OCI-LY1 (cell line): ENCODE results near the gene VSTM4.

Source experiments
- H2AFZ ChIP-seq: fragments of 200-600 bp; sonication (generic), shearing (Covaris generic); 2 replicates; pipeline ENCODE4 v1.6.0; 2014; ENCODE audit warnings: antibody characterized with exemption, mild to moderate bottlenecking, low read length
- H3F3A ChIP-seq: fragments of 200-600 bp; sonication (generic), shearing (Covaris generic); 2 replicates; pipeline ENCODE4 v1.6.0; 2014; ENCODE audit warnings: mild to moderate bottlenecking, antibody characterized with exemption, low read length, moderate library complexity; ENCODE audit not compliant: insufficient read depth
- H3K27ac ChIP-seq: fragments of 200-600 bp; sonication (generic); 2 replicates; pipeline ENCODE4 v1.5.1; 2014; ENCODE audit warnings: low read length, mixed run types, mild to moderate bottlenecking, low read depth; ENCODE audit not compliant: poor library complexity, severe bottlenecking
- H3K27me3 ChIP-seq: fragments of 200-600 bp; sonication (generic); 2 replicates; pipeline ENCODE4 v1.6.0; 2014; ENCODE audit warnings: antibody characterized with exemption, mild to moderate bottlenecking, low read length, moderate library complexity; ENCODE audit not compliant: insufficient read depth
- H3K36me3 ChIP-seq: fragments of 200-600 bp; sonication (generic); 2 replicates; pipeline ENCODE4 v1.6.1; 2014; ENCODE audit warnings: mild to moderate bottlenecking, antibody characterized with exemption, low read length, moderate library complexity, mixed read lengths; ENCODE audit not compliant: insufficient read depth
- H3K4me1 ChIP-seq: fragments of 200-600 bp; sonication (generic); 2 replicates; pipeline ENCODE4 v1.5.1; 2014; ENCODE audit warnings: mild to moderate bottlenecking, low read length, moderate library complexity; ENCODE audit not compliant: insufficient read depth, severe bottlenecking
- H3K4me2 ChIP-seq: fragments of 200-600 bp; sonication (generic), shearing (Covaris generic); 2 replicates; pipeline ENCODE4 v1.6.1; 2014; ENCODE audit warnings: low read length
- H3K4me3 ChIP-seq: fragments of 200-600 bp; sonication (generic); 2 replicates; pipeline ENCODE4 v1.5.1; 2014; ENCODE audit warnings: low read length, low read depth, mild to moderate bottlenecking, mixed read lengths; ENCODE audit not compliant: poor library complexity, severe bottlenecking
- H3K79me2 ChIP-seq: fragments of 200-600 bp; shearing (Covaris generic); 2 replicates; pipeline ENCODE4 v1.6.1; 2016; ENCODE audit warnings: mixed run types, low read length, mixed read lengths; ENCODE audit not compliant: insufficient read depth
- H3K9ac ChIP-seq: fragments of 200-600 bp; sonication (generic), shearing (Covaris generic); 2 replicates; pipeline ENCODE4 v1.6.1; 2014; ENCODE audit warnings: mild to moderate bottlenecking, low read length, mixed read lengths
- H3K9me2 ChIP-seq: fragments of 200-600 bp; sonication (generic), shearing (Covaris generic); 2 replicates; pipeline ENCODE4 v1.6.1; 2014; ENCODE audit warnings: low read depth, mild to moderate bottlenecking, low read length, mixed read lengths
- H3K9me3 ChIP-seq: fragments of 200-600 bp; shearing (Covaris generic); 2 replicates; pipeline ENCODE4 v1.6.1; 2014; ENCODE audit warnings: low read length, mixed read lengths
- H4K20me1 ChIP-seq: fragments of 200-600 bp; sonication (generic), shearing (Covaris generic); 2 replicates; pipeline ENCODE4 v1.6.0; 2016; ENCODE audit warnings: mild to moderate bottlenecking, low read length; ENCODE audit not compliant: insufficient read depth
- EZH2 ChIP-seq: fragments of 200-600 bp; sonication (generic), shearing (Covaris generic); IDR thresholded peaks from 2 replicates; pipeline ENCODE4 v1.8.0; 2017; ENCODE audit warnings: borderline replicate concordance, mixed run types, mild to moderate bottlenecking, antibody characterized with exemption, low read length, moderate library complexity, mixed read lengths
- TF ChIP-seq, protein P1 (sequence below): fragments of 200-600 bp; sonication (generic), shearing (Covaris generic); IDR thresholded peaks from 2 replicates; pipeline ENCODE4 v1.5.1; 2017; ENCODE audit warnings: mild to moderate bottlenecking, antibody characterized with exemption, low read length, moderate library complexity, mixed read lengths

Gene VSTM4

GRCh38 chr10:49112098-49112497 lies 3.2 kb downstream of the VSTM4 start:
- no peaks in the 10 kb centered on the region for H3K9me2 ChIP-seq
- no peaks in the 10 kb centered on the region for H3K36me3 ChIP-seq
- H3K27ac ChIP-seq: no peak overlapping the region
- no peaks in the 10 kb centered on the region for H3K9me3 ChIP-seq
- no peak overlapping the region for H3K4me3 ChIP-seq
- no peak overlapping the region for H2AFZ ChIP-seq
- no peaks in the 10 kb centered on the region for H3F3A ChIP-seq
- H3K79me2 ChIP-seq: no peaks in the 10 kb centered on the region
- no peak overlapping the region for H3K9ac ChIP-seq
- no peaks in the 10 kb centered on the region for H4K20me1 ChIP-seq
- H3K4me2 ChIP-seq: no peak overlapping the region
- H3K4me1 ChIP-seq: no peaks in the 10 kb centered on the region
- H3K27me3 ChIP-seq: 0 out of 2 replicates have a peak, but pooled peaks cover 3% of the 10 kb centered on the region
- no peak for TF ChIP-seq EZH2
- TF ChIP-seq, protein P1, sequence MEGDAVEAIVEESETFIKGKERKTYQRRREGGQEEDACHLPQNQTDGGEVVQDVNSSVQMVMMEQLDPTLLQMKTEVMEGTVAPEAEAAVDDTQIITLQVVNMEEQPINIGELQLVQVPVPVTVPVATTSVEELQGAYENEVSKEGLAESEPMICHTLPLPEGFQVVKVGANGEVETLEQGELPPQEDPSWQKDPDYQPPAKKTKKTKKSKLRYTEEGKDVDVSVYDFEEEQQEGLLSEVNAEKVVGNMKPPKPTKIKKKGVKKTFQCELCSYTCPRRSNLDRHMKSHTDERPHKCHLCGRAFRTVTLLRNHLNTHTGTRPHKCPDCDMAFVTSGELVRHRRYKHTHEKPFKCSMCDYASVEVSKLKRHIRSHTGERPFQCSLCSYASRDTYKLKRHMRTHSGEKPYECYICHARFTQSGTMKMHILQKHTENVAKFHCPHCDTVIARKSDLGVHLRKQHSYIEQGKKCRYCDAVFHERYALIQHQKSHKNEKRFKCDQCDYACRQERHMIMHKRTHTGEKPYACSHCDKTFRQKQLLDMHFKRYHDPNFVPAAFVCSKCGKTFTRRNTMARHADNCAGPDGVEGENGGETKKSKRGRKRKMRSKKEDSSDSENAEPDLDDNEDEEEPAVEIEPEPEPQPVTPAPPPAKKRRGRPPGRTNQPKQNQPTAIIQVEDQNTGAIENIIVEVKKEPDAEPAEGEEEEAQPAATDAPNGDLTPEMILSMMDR: no peak

- H4K20me1 ChIP-seq: no peaks in the 10 kb centered on the region
- H3K27me3 ChIP-seq: 0 out of 2 replicates have a peak, but pooled peaks cover 3% of the 10 kb centered on the region
- TF ChIP-seq, protein P1: no peak
- TF ChIP-seq EZH2: no peak
- no peaks in the 10 kb centered on the region for H3K9me2 ChIP-seq
- no peak overlapping the region for H2AFZ ChIP-seq
- no peaks in the 10 kb centered on the region for H3K79me2 ChIP-seq
- no peaks in the 10 kb centered on the region for H3K4me1 ChIP-seq
- H3K4me3 ChIP-seq: no peak overlapping the region
- H3K4me2 ChIP-seq: no peak overlapping the region
- no peaks in the 10 kb centered on the region for H3K9me3 ChIP-seq
- no peaks in the 10 kb centered on the region for H3K36me3 ChIP-seq
- H3F3A ChIP-seq: no peaks in the 10 kb centered on the region
- no peak overlapping the region for H3K9ac ChIP-seq
- no peak overlapping the region for H3K27ac ChIP-seq
Observed at GRCh38 chr10:49111320-49111698, 4.0 kb downstream of the VSTM4 start.

- H3K9ac ChIP-seq: no peak overlapping the region
- H3K9me3 ChIP-seq: no peaks in the 10 kb centered on the region
- H3K4me1 ChIP-seq: no peaks in the 10 kb centered on the region
- H3F3A ChIP-seq: no peaks in the 10 kb centered on the region
- no peaks in the 10 kb centered on the region for H3K79me2 ChIP-seq
- H2AFZ ChIP-seq: no peak overlapping the region
- TF ChIP-seq, protein P1: no peak
- no peak for TF ChIP-seq EZH2
- H4K20me1 ChIP-seq: no peaks in the 10 kb centered on the region
- H3K36me3 ChIP-seq: no peaks in the 10 kb centered on the region
- 0 out of 2 replicates have a peak, but pooled peaks cover 3% of the 10 kb centered on the region for H3K27me3 ChIP-seq
- no peak overlapping the region for H3K27ac ChIP-seq
- H3K9me2 ChIP-seq: no peaks in the 10 kb centered on the region
- H3K4me2 ChIP-seq: no peak overlapping the region
- no peak overlapping the region for H3K4me3 ChIP-seq
Observed at GRCh38 chr10:49110684-49111319, 4.5 kb downstream of the VSTM4 start.
